Right atrium auricular region (tissue), 2 donors: ENCODE data around the gene FXYD5. TPM values are rescaled to one million over a fixed set of nuclear protein-coding genes. Genes with fewer than 3 reads are reported as not detected.

Experiments
- DNase-seq: peaks from one replicate; pipeline ENCODE4 v3.0.0-alpha.2; 2019; ENCODE audit warnings: low spot score
- H3K27ac ChIP-seq, 2 donors: fragments of 200-600 bp; sonication (generic); 1 replicate in 1 of 2; 2 replicates in 1 of 2; pipeline ENCODE4 v1.5.1; 2016 to 2019
- H3K27me3 ChIP-seq, 2 donors: fragments of 200-600 bp; sonication (generic); one replicate each; pipeline versions ENCODE4 v1.5.1 to v1.6.0; 2017 to 2019
- H3K36me3 ChIP-seq: fragments of 200-600 bp; sonication (generic); one replicate; pipeline ENCODE4 v1.5.1; 2016
- H3K4me1 ChIP-seq, 2 donors: fragments of 200-600 bp; sonication (generic); one replicate each; pipeline versions ENCODE4 v1.5.1 to v1.6.0; 2017 to 2019
- H3K4me3 ChIP-seq, 2 donors: fragments of 200-600 bp; sonication (generic); 1 replicate in 1 of 2; 2 replicates in 1 of 2; pipeline ENCODE4 v1.5.1; 2017 to 2019; ENCODE audit warnings: mild to moderate bottlenecking in 1 of 2, moderate library complexity in 1 of 2
- H3K9me3 ChIP-seq, 2 donors: fragments of 200-600 bp; sonication (generic); one replicate each; pipeline ENCODE4 v1.5.1; 2019
- total RNA-seq, 2 donors: library from RNA; depleted of rRNA; stranded (reverse); fragments of >200 nt; gene quantifications; one replicate each; pipeline ENCODE4 v1.1.0, GENCODE V29; 2016
- TF ChIP-seq, protein P1 (sequence below), 2 donors: fragments of 200-600 bp; sonication (generic); IDR thresholded peaks; one replicate each; pipeline ENCODE4 v1.5.1; 2019; ENCODE audit warnings: antibody characterized with exemption in 2 of 2

FXYD5 gene
- total RNA-seq, 2 donors from 2014 or later, result 31.3 to 77.7 TPM

DNA sequence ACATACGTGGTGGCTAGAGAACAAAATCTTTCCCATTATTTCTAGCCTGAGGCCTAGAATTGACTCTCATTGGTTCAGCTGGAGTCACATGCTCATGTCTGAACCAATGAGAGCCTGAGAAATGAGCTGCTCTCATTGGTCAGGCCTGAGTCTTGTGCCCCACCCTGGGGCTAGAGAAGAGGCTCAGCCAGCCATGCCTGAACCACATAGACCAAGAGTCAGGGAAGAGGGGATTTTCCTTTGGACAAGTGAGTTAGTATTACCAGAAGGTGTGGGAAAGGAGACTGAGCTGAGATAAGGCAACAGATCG is 6.9 kb downstream of the FXYD5 start:
- Histone ChIP-seq H3K4me1 (no peaks in the 10 kb centered on the region), H3K4me3 (no peak overlapping the region), H3K27ac (no peak overlapping the region), H3K36me3 (peaks cover 60% of the 10 kb centered on the region), H3K9me3 (peaks cover 0 to 22% of the 10 kb centered on the region in 2 donors), H3K27me3 (no peaks in the 10 kb centered on the region)
- DNase-seq, result no peak
- TF ChIP-seq, protein P1, sequence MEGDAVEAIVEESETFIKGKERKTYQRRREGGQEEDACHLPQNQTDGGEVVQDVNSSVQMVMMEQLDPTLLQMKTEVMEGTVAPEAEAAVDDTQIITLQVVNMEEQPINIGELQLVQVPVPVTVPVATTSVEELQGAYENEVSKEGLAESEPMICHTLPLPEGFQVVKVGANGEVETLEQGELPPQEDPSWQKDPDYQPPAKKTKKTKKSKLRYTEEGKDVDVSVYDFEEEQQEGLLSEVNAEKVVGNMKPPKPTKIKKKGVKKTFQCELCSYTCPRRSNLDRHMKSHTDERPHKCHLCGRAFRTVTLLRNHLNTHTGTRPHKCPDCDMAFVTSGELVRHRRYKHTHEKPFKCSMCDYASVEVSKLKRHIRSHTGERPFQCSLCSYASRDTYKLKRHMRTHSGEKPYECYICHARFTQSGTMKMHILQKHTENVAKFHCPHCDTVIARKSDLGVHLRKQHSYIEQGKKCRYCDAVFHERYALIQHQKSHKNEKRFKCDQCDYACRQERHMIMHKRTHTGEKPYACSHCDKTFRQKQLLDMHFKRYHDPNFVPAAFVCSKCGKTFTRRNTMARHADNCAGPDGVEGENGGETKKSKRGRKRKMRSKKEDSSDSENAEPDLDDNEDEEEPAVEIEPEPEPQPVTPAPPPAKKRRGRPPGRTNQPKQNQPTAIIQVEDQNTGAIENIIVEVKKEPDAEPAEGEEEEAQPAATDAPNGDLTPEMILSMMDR (IDR thresholded peaks at IDR 0.05), result no peak

DNA sequence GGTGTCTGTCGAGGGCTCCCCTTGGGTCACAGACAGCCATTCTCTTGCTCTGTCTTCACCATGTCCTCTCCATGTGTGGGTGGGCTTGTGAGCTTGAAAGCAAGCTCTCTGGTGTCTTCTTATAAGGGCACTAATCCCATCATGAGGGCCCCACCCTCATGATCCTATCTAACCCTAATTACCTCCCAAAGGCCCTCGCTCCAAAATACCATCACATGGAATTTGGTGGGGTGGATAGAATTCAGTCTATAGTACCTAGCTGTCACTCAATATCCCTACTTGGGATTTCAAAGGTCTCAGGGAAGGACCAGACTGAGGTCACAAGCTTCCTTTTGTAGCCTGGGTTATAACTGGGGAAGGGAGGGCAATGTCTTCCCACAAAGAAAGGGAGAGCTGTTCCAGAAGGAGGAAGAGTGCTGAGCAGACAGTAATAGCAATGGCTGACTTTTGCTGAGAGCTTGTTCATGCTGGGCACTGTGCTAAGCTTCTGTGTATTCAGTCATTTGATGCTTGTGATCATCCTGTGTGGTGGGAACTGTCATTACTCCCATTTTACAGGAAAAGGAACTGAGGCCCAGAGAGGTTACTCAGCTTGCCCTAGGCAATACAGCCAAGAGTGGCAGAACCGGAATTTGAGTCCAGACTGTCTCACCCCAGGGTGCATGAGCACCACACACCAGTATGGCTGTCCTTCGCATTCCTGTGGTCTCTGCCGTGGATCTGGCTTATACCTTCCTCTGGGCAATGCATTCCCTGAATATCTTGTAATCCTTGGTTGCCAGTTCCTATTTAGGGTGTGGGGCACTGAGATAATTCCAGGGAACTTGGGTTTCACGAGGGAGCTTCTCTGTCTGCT is 8.2 kb downstream of the FXYD5 start:
- no peak for DNase-seq
- Histone ChIP-seq H3K4me3 (no peak overlapping the region), H3K9me3 (peaks cover 0 to 25% of the 10 kb centered on the region in 2 donors), H3K27ac (no peak overlapping the region), H3K27me3 (no peaks in the 10 kb centered on the region), H3K4me1 (no peaks in the 10 kb centered on the region), H3K36me3 (peaks cover 58% of the 10 kb centered on the region)
- TF ChIP-seq, protein P1 (IDR thresholded peaks at IDR 0.05), result no peak

DNA sequence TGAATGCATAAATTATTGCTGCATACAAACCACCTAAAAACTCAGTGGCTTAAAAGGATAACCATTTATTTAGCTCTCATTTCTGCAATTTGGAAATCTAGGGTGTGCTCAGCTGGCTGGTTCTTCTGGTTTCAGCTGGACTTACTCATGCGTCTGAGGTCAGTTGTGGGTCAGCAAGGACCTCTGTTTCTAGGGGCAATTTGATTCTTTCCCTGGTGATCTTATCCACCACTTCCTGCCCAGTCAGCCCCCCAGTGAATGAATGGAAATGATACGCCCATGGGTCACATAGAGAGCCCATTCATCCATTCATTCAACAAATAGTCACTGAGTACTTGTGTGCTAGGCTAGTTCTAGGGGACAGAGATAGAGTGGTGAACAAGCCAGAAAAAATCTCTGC is 9.9 kb downstream of the FXYD5 start:
- peaks cover 0 to 25% of the 10 kb centered on the region in 2 donors for H3K9me3 ChIP-seq
- H3K27me3 ChIP-seq, result no peaks in the 10 kb centered on the region
- no peak overlapping the region for H3K27ac ChIP-seq
- DNase-seq, result no peak
- H3K4me1 ChIP-seq, result no peaks in the 10 kb centered on the region
- no peak overlapping the region for H3K4me3 ChIP-seq
- TF ChIP-seq, protein P1 (IDR thresholded peaks at IDR 0.05), result no peak
- peaks cover 53% of the 10 kb centered on the region for H3K36me3 ChIP-seq

DNA sequence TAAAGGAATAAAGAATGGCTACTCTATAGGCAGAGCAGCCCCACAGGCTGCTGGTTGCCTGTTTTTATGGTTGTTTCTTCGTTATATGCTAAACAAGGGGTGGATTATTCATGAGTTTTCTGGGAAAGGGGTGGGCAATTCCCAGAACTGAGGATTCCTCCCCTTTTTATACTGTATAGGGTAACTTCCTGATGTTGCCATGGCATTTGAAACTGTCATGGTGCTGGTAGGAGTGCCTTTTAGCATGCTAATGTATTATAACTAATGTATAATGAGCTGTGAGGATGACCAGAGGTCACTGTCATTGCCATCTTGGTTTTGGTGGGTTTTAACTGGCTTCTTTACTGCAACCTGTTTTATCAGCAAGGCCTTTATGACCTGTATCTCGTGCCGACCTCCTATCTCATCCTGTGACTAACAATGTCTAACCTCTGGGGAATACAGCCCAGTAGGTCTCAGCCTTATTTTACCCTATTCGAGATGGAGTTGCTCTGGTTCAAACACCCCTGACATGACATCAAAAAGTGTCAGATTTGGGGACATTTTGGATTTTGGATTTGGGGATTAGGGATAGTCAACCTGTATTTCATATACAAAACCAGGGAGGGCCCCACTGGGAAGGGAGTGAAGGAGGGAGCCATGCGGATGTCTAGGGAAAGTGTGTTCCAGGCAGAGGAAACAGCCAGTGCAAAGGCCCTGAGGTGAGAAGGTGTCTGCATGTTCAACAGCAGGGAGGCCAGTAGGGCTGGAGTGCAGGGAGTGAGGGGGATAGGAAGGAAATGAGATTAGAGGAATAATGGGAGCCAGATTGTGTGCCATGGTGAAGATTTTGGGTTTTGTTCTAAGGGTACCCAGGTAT is 10.9 kb downstream of the FXYD5 start:
- TF ChIP-seq, protein P1 (IDR thresholded peaks at IDR 0.05), result no peak
- H3K36me3 ChIP-seq, result peaks cover 58% of the 10 kb centered on the region
- H3K9me3 ChIP-seq, result peaks cover 0 to 25% of the 10 kb centered on the region in 2 donors
- no peak for DNase-seq
- H3K4me1 ChIP-seq, result no peaks in the 10 kb centered on the region
- H3K27me3 ChIP-seq, result no peaks in the 10 kb centered on the region
- H3K27ac ChIP-seq, result no peak overlapping the region
- H3K4me3 ChIP-seq, result no peak overlapping the region

DNA sequence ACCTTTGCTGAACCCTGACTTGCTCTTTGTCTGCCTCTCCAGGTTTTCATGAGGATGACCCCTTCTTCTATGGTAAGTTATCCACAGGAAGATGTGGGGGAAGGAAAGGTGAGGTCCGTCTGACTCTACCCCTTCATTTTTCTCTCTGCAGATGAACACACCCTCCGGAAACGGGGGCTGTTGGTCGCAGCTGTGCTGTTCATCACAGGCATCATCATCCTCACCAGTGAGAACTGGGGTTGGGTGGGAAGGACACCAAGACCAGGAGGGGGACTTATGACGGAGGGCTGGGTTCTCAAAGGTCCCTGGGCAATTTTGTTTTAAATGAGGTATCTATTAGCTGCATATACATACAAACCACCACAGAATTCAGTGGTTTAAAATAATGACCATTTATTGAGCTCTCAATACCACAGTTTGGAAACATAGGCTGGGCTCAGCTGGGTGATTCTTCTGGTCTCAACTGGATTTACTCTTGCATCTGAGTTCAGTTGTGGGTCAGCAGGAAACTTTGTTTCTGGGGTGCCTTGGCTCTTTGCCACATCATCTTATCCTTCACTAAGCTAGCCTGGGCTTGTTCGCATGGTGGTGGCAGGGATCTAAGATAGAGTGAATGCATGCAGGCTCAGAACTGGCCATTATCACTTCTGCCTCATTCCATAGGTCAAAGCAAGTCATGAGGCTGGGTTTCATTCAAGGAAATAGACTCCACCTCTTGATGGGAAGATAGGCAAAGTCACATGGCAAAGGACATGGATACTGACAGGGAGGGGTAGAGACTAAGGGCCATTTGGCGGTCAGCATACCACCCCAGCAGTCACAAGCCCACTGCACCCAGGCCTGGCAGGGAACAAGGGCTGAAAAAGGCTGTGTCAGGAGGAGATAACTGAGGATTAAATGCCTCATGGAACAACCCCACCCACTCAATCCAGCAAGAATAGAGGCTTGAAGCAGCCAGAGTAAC is 11.8 kb downstream of the FXYD5 start:
- TF ChIP-seq, protein P1 (IDR thresholded peaks at IDR 0.05), result no peak
- H3K4me3 ChIP-seq, result no peak overlapping the region
- H3K27me3 ChIP-seq, result no peaks in the 10 kb centered on the region
- H3K9me3 ChIP-seq, result peaks cover 0 to 25% of the 10 kb centered on the region in 2 donors
- DNase-seq, result no peak
- H3K27ac ChIP-seq, result no peak overlapping the region
- H3K36me3 ChIP-seq, result peaks cover 55% of the 10 kb centered on the region
- H3K4me1 ChIP-seq, result no peaks in the 10 kb centered on the region
